IPS-NIHi11 (cell line): Measurements from ENCODE around the gene DPH1.

Experiments
- DNase-seq: peaks from one replicate; pipeline ENCODE4 v3.0.0; 2012; ENCODE audit warnings: mixed read lengths, low spot score

Gene DPH1

GRCh38 chr17:2082003-2082781, 52.2 kb downstream of the DPH1 start:
- DNase-seq, result no peak

GRCh38 chr17:2083613-2084035, 53.7 kb downstream of the DPH1 start:
- no peak for DNase-seq

- no peak for DNase-seq
Observed at GRCh38 chr17:2084036-2084765, 54.2 kb downstream of the DPH1 start.

GRCh38 chr17:2084766-2085647, 55.1 kb downstream of the DPH1 start:
- DNase-seq, result no peak

GRCh38 chr17:2085648-2085949, 55.6 kb downstream of the DPH1 start:
- DNase-seq, result no peak

GRCh38 chr17:2086306-2086705, 56.4 kb downstream of the DPH1 start:
- DNase-seq, result no peak

GRCh38 chr17:2087597-2088211, 57.8 kb downstream of the DPH1 start:
- DNase-seq, result no peak

- DNase-seq, result no peak
Observed at GRCh38 chr17:2089021-2089422, 59.1 kb downstream of the DPH1 start.

- DNase-seq, result no peak
Observed at GRCh38 chr17:2090210-2090641, 60.3 kb downstream of the DPH1 start.

GRCh38 chr17:2090804-2091534, 61.0 kb downstream of the DPH1 start:
- peak; percentile 86 for DNase-seq

- no peak for DNase-seq
Observed at GRCh38 chr17:2092253-2092652, 62.3 kb downstream of the DPH1 start.

GRCh38 chr17:2093349-2093748, 63.4 kb downstream of the DPH1 start:
- no peak for DNase-seq
